KBM-7 (cell line): ENCODE measurements around the gene XIRP2.
"Not testable (repeated sequence)": the region's sequence is repeated elsewhere in the genome, so short reads cannot be mapped to it uniquely, and the experiment has no call there.

Experiments
- DNase-seq: peaks from one replicate; pipeline ENCODE4 v3.0.0-alpha.2; 2015
- in situ Hi-C: fragments of 300-500 bp; cut with MboI; formaldehyde crosslinking; loops from 2 replicates; pipeline ENCODE4 v1.14.3; 2020; ENCODE audit warnings: low sequenced_read_pairs, low pct_unique_long_range_greater_than_20kb, mixed read lengths

Gene XIRP2

GRCh38 chr2:167017021-167017420 lies 128.7 kb downstream of the XIRP2 start:
- in situ Hi-C loops: no loop called here
- DNase-seq: no peak

- in situ Hi-C loops: no loop called here
- DNase-seq: no peak
Observed at GRCh38 chr2:167018590-167018989, 130.3 kb downstream of the XIRP2 start.

GRCh38 chr2:167028503-167028902 lies 140.2 kb downstream of the XIRP2 start:
- no peak for DNase-seq
- in situ Hi-C loops: no loop called here

- in situ Hi-C loops, DNase-seq: not testable (repeated sequence)
Observed at GRCh38 chr2:167034976-167035375, 146.7 kb downstream of the XIRP2 start.

GRCh38 chr2:167048829-167049228 lies 160.5 kb downstream of the XIRP2 start:
- in situ Hi-C loops: no loop called here
- DNase-seq: no peak

- in situ Hi-C loops: no loop called here
Observed at GRCh38 chr2:167049659-167050058, 161.4 kb downstream of the XIRP2 start.

GRCh38 chr2:167052825-167053224 lies 164.5 kb downstream of the XIRP2 start:
- in situ Hi-C loops: no loop called here
- DNase-seq: no peak

More at GRCh38 chr2:167049659-167050058, 161.4 kb downstream of the XIRP2 start:
- DNase-seq: no peak

- in situ Hi-C loops: no loop called here
- DNase-seq: no peak
Observed at GRCh38 chr2:167054881-167055280, 166.6 kb downstream of the XIRP2 start.

- DNase-seq: no peak
- in situ Hi-C loops: no loop called here
Observed at GRCh38 chr2:167057446-167057845, 169.2 kb downstream of the XIRP2 start.

- no peak for DNase-seq
- in situ Hi-C loops: no loop called here
Observed at GRCh38 chr2:167059173-167059572, 170.9 kb downstream of the XIRP2 start.

GRCh38 chr2:167069855-167070254 lies 181.6 kb downstream of the XIRP2 start:
- DNase-seq: no peak

GRCh38 chr2:167075708-167076107 lies 187.4 kb downstream of the XIRP2 start:
- in situ Hi-C loops, DNase-seq: not testable (repeated sequence)

More at GRCh38 chr2:167069855-167070254, 181.6 kb downstream of the XIRP2 start:
- in situ Hi-C loops: no loop called here

- DNase-seq, in situ Hi-C loops: not testable (repeated sequence)
Observed at GRCh38 chr2:167098931-167099330, 210.7 kb downstream of the XIRP2 start.

GRCh38 chr2:167100506-167100905 lies 212.2 kb downstream of the XIRP2 start:
- no peak for DNase-seq
- in situ Hi-C loops: no loop called here

- DNase-seq: no peak
- in situ Hi-C loops: no loop called here
Observed at GRCh38 chr2:167103028-167103756, 214.9 kb downstream of the XIRP2 start.

- no peak for DNase-seq
- in situ Hi-C loops: no loop called here
Observed at GRCh38 chr2:167103757-167104133, 215.5 kb downstream of the XIRP2 start.

GRCh38 chr2:167104691-167105090 lies 216.4 kb downstream of the XIRP2 start:
- in situ Hi-C loops: no loop called here
- DNase-seq: no peak

- in situ Hi-C loops, DNase-seq: not testable (repeated sequence)
Observed at GRCh38 chr2:167109682-167110081, 221.4 kb downstream of the XIRP2 start.

- DNase-seq: no peak
- in situ Hi-C loops: no loop called here
Observed at GRCh38 chr2:167110345-167110744, 222.1 kb downstream of the XIRP2 start.

- in situ Hi-C loops: no loop called here
- no peak for DNase-seq
Observed at GRCh38 chr2:167114018-167114417, 225.7 kb downstream of the XIRP2 start.

GRCh38 chr2:167115541-167115940 lies 227.3 kb downstream of the XIRP2 start:
- no peak for DNase-seq
- in situ Hi-C loops: no loop called here
